Measurements from ENCODE around the gene PRKN. TPM values are rescaled to one million over a fixed set of nuclear protein-coding genes. Genes with fewer than 3 reads are reported as not detected.

The PRKN gene
- total RNA-seq, 1 experiment from 2014 or later = not detected

DNA sequence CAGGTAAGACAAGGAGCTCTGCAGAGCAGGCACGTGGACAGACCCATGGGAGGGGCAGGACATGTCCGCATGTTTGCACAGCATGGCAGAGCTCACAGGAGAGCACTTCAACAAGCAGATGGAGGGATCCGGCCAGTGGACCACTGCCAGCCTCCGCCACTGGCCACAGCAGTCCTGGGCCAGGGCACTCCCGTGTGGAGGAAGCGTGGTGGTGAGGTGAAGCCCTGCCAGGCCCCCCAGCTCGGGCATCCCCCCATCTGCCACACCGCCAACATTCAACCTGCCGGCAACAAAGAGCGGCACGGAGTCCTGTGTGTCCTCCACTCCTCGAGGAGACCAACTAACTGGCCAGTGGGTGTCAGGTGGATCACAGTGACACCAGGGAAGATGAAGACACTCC lies 1349.5 kb downstream of the PRKN start:
- intact Hi-C loops (cut with micrococcal nuclease; ENCODE audit: unreplicated experiment) = loop anchor here (10.0 kb wide), 1 partner anchor 1513 kb away; no protein-coding TSS in a partner anchor
- no peaks in the 10 kb centered on the region for H3K4me1 ChIP-seq (replicated peaks; ENCODE audit: insufficient read depth)
- H3K4me2 ChIP-seq = no peak overlapping the region
- TF ChIP-seq, protein P1, sequence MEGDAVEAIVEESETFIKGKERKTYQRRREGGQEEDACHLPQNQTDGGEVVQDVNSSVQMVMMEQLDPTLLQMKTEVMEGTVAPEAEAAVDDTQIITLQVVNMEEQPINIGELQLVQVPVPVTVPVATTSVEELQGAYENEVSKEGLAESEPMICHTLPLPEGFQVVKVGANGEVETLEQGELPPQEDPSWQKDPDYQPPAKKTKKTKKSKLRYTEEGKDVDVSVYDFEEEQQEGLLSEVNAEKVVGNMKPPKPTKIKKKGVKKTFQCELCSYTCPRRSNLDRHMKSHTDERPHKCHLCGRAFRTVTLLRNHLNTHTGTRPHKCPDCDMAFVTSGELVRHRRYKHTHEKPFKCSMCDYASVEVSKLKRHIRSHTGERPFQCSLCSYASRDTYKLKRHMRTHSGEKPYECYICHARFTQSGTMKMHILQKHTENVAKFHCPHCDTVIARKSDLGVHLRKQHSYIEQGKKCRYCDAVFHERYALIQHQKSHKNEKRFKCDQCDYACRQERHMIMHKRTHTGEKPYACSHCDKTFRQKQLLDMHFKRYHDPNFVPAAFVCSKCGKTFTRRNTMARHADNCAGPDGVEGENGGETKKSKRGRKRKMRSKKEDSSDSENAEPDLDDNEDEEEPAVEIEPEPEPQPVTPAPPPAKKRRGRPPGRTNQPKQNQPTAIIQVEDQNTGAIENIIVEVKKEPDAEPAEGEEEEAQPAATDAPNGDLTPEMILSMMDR (conservative IDR thresholded peaks at IDR 0.05) = no peak
- no peak for TF ChIP-seq EZH2 (IDR thresholded peaks at IDR 0.05; ENCODE audit: low read depth)
- no peaks in the 10 kb centered on the region for H3K79me2 ChIP-seq (ENCODE audit: low read depth)
- H3K27ac ChIP-seq = no peak overlapping the region
- no peaks in the 10 kb centered on the region for H3K9me2 ChIP-seq (ENCODE audit: insufficient read depth)
- H3K4me3 ChIP-seq = no peak overlapping the region
- no peak for DNase-seq
- no peak overlapping the region for H2AFZ ChIP-seq
- H3K9me3 ChIP-seq (ENCODE audit: insufficient read depth, low read depth) = no peaks in the 10 kb centered on the region
- no peaks in the 10 kb centered on the region for H3K36me3 ChIP-seq (ENCODE audit: low read depth)
- peaks cover 37% of the 10 kb centered on the region for H3K27me3 ChIP-seq (ENCODE audit: insufficient read depth, low read depth)
- H4K20me1 ChIP-seq (ENCODE audit: insufficient read depth) = no peaks in the 10 kb centered on the region
- H3F3A ChIP-seq (ENCODE audit: insufficient read depth, low read depth) = no peaks in the 10 kb centered on the region
- POLR2A ChIA-PET (ENCODE audit: unreplicated experiment) = no interaction called here
- CTCF ChIA-PET = no interaction called here
- no TSS peak for BruUV-seq (replicated peaks)

DNA sequence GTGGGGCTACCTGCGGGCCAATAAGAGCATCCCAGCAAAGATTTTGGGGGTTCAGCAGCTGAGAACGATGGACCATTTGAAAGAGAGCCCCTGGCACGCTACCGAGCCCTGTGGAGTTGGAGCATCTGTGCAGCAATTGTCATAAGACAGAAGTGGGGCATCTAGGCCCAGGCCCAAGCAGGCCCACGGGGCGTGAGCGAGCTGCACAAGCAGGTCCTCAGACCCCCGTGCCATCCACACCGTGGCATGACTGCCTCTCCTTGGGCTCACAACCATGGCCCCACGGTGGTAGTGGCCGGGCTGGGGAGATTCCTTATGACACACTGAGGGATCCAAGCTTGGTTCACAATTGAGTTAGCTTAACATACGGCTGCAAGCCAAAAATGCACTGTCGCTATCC lies 1350.5 kb downstream of the PRKN start:
- intact Hi-C loops (cut with micrococcal nuclease; ENCODE audit: unreplicated experiment) = loop anchor here (10.0 kb wide), 1 partner anchor 1512 kb away; no protein-coding TSS in a partner anchor
- Histone ChIP-seq H3K9me2 (ENCODE audit: insufficient read depth) (no peaks in the 10 kb centered on the region), H3K36me3 (ENCODE audit: low read depth) (no peaks in the 10 kb centered on the region), H3K79me2 (ENCODE audit: low read depth) (no peaks in the 10 kb centered on the region), H3K27me3 (ENCODE audit: insufficient read depth, low read depth) (peaks cover 28% of the 10 kb centered on the region), H3K9me3 (ENCODE audit: insufficient read depth, low read depth) (no peaks in the 10 kb centered on the region), H3K4me3 (no peak overlapping the region), H4K20me1 (ENCODE audit: insufficient read depth) (no peaks in the 10 kb centered on the region), H2AFZ (no peak overlapping the region), H3K4me1 (replicated peaks; ENCODE audit: insufficient read depth) (no peaks in the 10 kb centered on the region), H3K27ac (no peak overlapping the region), H3F3A (ENCODE audit: insufficient read depth, low read depth) (no peaks in the 10 kb centered on the region), H3K4me2 (no peak overlapping the region)
- CTCF ChIA-PET = no interaction called here
- DNase-seq = no peak
- no TSS peak for BruUV-seq (replicated peaks)
- TF ChIP-seq, protein P1 (conservative IDR thresholded peaks at IDR 0.05) = no peak
- no peak for TF ChIP-seq EZH2 (IDR thresholded peaks at IDR 0.05; ENCODE audit: low read depth)
- POLR2A ChIA-PET (ENCODE audit: unreplicated experiment) = no interaction called here

DNA sequence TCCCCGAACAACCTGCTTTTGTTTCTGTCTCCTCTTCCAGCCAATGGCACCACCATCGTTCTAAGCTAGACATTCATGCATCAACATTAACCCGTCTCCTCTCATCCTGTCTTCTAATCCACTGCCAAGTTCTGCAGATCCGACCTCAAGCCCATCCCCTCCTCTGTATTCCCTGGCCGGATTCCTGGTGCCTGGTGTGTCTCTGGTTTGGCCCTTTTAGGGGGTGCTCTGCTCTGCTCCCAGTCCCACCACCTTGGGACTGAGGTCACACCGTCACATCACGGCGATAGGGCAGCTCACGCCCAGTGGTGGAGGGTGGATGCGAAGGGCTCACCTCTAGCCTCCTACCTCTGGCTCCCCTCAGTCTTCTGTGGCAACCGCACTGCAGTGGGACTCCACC lies 1351.2 kb downstream of the PRKN start:
- CTCF ChIA-PET = no interaction called here
- H3K27ac ChIP-seq = no peak overlapping the region
- POLR2A ChIA-PET (ENCODE audit: unreplicated experiment) = no interaction called here
- BruUV-seq (replicated peaks) = no TSS peak
- no peaks in the 10 kb centered on the region for H4K20me1 ChIP-seq (ENCODE audit: insufficient read depth)
- H3F3A ChIP-seq (ENCODE audit: insufficient read depth, low read depth) = no peaks in the 10 kb centered on the region
- TF ChIP-seq, protein P1 (conservative IDR thresholded peaks at IDR 0.05) = no peak
- no peak for TF ChIP-seq EZH2 (IDR thresholded peaks at IDR 0.05; ENCODE audit: low read depth)
- H3K4me3 ChIP-seq = no peak overlapping the region
- H3K4me1 ChIP-seq (replicated peaks; ENCODE audit: insufficient read depth) = no peaks in the 10 kb centered on the region
- no peak overlapping the region for H2AFZ ChIP-seq
- H3K36me3 ChIP-seq (ENCODE audit: low read depth) = no peaks in the 10 kb centered on the region
- no peaks in the 10 kb centered on the region for H3K9me3 ChIP-seq (ENCODE audit: insufficient read depth, low read depth)
- no peaks in the 10 kb centered on the region for H3K79me2 ChIP-seq (ENCODE audit: low read depth)
- intact Hi-C loops (cut with micrococcal nuclease; ENCODE audit: unreplicated experiment) = loop anchor here (10.0 kb wide), 1 partner anchor 1512 kb away; no protein-coding TSS in a partner anchor
- H3K27me3 ChIP-seq (ENCODE audit: insufficient read depth, low read depth) = peaks cover 23% of the 10 kb centered on the region
- no peak overlapping the region for H3K4me2 ChIP-seq
- H3K9me2 ChIP-seq (ENCODE audit: insufficient read depth) = no peaks in the 10 kb centered on the region
- no peak for DNase-seq
